IMR-90 (cell line): Measurements from ENCODE around the gene CDYL2. TPM values are rescaled to one million over a fixed set of nuclear protein-coding genes. Genes with fewer than 3 reads are reported as not detected.

Experiments used
- ATAC-seq: fragments of 200-7000 bp; cut with Tn5 transposase; 2 replicates; pipeline ENCODE4 v1.9.1; 2020; ENCODE audit warnings: low read depth, mild to moderate bottlenecking, moderate library complexity
- BruUV-seq: library from RNA; stranded (reverse); fragments of 400-500 nt; replicated peaks from 2 replicates; lab custom pipeline; 2021; lab: Mats Ljungman, UMichigan
- CTCF ChIA-PET: fragments of 300-600 bp; formaldehyde crosslinking; extraction: SDS; loops from one replicate; lab custom pipeline; 2021; ENCODE audit warnings: antibody characterized with exemption; lab: Yijun Ruan, JAX
- POLR2A ChIA-PET: fragments of 300-600 bp; sonication (Branson Sonifier 250); formaldehyde crosslinking; loops from one replicate; lab custom pipeline; 2022; ENCODE audit warnings: antibody characterized with exemption; ENCODE audit not compliant: unreplicated experiment; lab: Charles Lee
- DNase-seq: peaks from one replicate; pipeline ENCODE4 v3.0.0; 2013
- H2AFZ ChIP-seq: replicated peaks from 2 replicates; pipeline ENCODE3; 2013; ENCODE audit warnings: low read length, mild to moderate bottlenecking; ENCODE audit not compliant: poor library complexity
- H2AK5ac ChIP-seq: 2 replicates; pipeline ENCODE4 v1.6.1; 2013; ENCODE audit warnings: low read depth, low read length, inconsistent platforms
- H2AK9ac ChIP-seq: replicated peaks from 2 replicates; pipeline ENCODE3; 2013; ENCODE audit warnings: mild to moderate bottlenecking, low read depth, low read length, moderate library complexity; ENCODE audit not compliant: poor library complexity
- H2BK120ac ChIP-seq: 2 replicates; pipeline ENCODE4 v1.6.1; 2013; ENCODE audit warnings: low read depth, low read length, inconsistent platforms
- H2BK15ac ChIP-seq: 3 replicates; pipeline ENCODE4 v1.6.1; 2013; ENCODE audit warnings: low read depth, low read length, inconsistent platforms
- H2BK20ac ChIP-seq: 2 replicates; pipeline ENCODE4 v1.6.1; 2013; ENCODE audit warnings: low read depth, mild to moderate bottlenecking, inconsistent platforms, low read length, moderate library complexity
- H2BK5ac ChIP-seq: 2 replicates; pipeline ENCODE4 v1.6.1; 2013; ENCODE audit warnings: mild to moderate bottlenecking, low read depth, low read length, inconsistent platforms; ENCODE audit not compliant: poor library complexity, severe bottlenecking
- H3K14ac ChIP-seq: replicated peaks from 2 replicates; pipeline ENCODE4 v1.6.1; 2013; ENCODE audit warnings: low read depth, low read length, inconsistent platforms
- H3K18ac ChIP-seq: 2 replicates; pipeline ENCODE4 v1.6.1; 2013; ENCODE audit warnings: low read depth, low read length, control low read depth
- H3K23ac ChIP-seq: 2 replicates; pipeline ENCODE4 v1.6.1; 2013; ENCODE audit warnings: low read depth, low read length, inconsistent platforms
- H3K27ac ChIP-seq: 2 replicates; pipeline ENCODE4 v1.5.1; 2013; ENCODE audit warnings: mild to moderate bottlenecking, control low read depth, low read length; ENCODE audit not compliant: insufficient read depth
- H3K27me3 ChIP-seq: 2 replicates; pipeline ENCODE4 v1.6.1; 2013; ENCODE audit warnings: low read length; ENCODE audit not compliant: control insufficient read depth, insufficient read depth
- H3K36me3 ChIP-seq: 2 replicates; pipeline ENCODE4 v1.6.1; 2013; ENCODE audit warnings: low read length, mixed read lengths; ENCODE audit not compliant: control insufficient read depth, insufficient read depth
- H3K4ac ChIP-seq: 2 replicates; pipeline ENCODE4 v1.6.1; 2013; ENCODE audit warnings: low read depth, low read length, inconsistent platforms
- H3K4me1 ChIP-seq: 2 replicates; pipeline ENCODE4 v1.6.1; 2013; ENCODE audit warnings: low read length, mixed read lengths; ENCODE audit not compliant: control insufficient read depth, insufficient read depth
- H3K4me2 ChIP-seq: 2 replicates; pipeline ENCODE4 v1.6.1; 2013; ENCODE audit warnings: low read depth, mild to moderate bottlenecking, control low read depth, low read length, moderate library complexity
- H3K4me3 ChIP-seq: 2 replicates; pipeline ENCODE4 v1.5.1; 2013; ENCODE audit warnings: low read depth, mild to moderate bottlenecking, control low read depth, low read length, moderate library complexity; ENCODE audit not compliant: insufficient read depth
- H3K56ac ChIP-seq: 2 replicates; pipeline ENCODE4 v1.6.1; 2013; ENCODE audit warnings: low read length, inconsistent platforms; ENCODE audit not compliant: insufficient read depth; ENCODE audit errors: extremely low read depth
- H3K79me1 ChIP-seq, 2 experiments: 2 replicates each; pipeline ENCODE4 v1.6.1; 2013; ENCODE audit warnings: low read length in 2 of 2, inconsistent platforms in 1 of 2, low read depth in 1 of 2
- H3K9ac ChIP-seq: 2 replicates; pipeline ENCODE4 v1.6.1; 2013; ENCODE audit warnings: low read depth, low read length, control low read depth
- H3K9me1 ChIP-seq: 2 replicates; pipeline ENCODE4 v1.6.1; 2013; ENCODE audit warnings: low read length, inconsistent platforms; ENCODE audit not compliant: insufficient read depth
- H3K9me3 ChIP-seq: 2 replicates; pipeline ENCODE4 v1.6.1; 2013; ENCODE audit warnings: low read length; ENCODE audit not compliant: control insufficient read depth, insufficient read depth
- H4K20me1 ChIP-seq: 2 replicates; pipeline ENCODE4 v1.6.1; 2013; ENCODE audit warnings: low read length, inconsistent platforms; ENCODE audit not compliant: insufficient read depth
- H4K5ac ChIP-seq: 2 replicates; pipeline ENCODE4 v1.6.1; 2013; ENCODE audit warnings: mild to moderate bottlenecking, low read depth, low read length, control low read depth
- H4K8ac ChIP-seq, 2 experiments: 2 replicates each; pipeline ENCODE4 v1.6.1; 2013; ENCODE audit warnings: low read depth in 2 of 2, low read length in 2 of 2, control low read depth in 1 of 2, inconsistent platforms in 1 of 2
- H4K91ac ChIP-seq: 2 replicates; pipeline ENCODE4 v1.6.1; 2013; ENCODE audit warnings: low read depth, low read length, inconsistent platforms; ENCODE audit not compliant: insufficient read depth
- CEBPB ChIP-seq: IDR thresholded peaks from 2 replicates; pipeline ENCODE4 v1.6.1; 2012; ENCODE audit warnings: low read depth, low read length, improper control_type of control experiment
- CTCF ChIP-seq: conservative IDR thresholded peaks from 2 replicates; pipeline ENCODE4 v1.5.1; 2012; ENCODE audit warnings: mild to moderate bottlenecking, low read depth, low read length, improper control_type of control experiment
- MAZ ChIP-seq: IDR thresholded peaks from 2 replicates; pipeline ENCODE4 v1.6.1; 2012; ENCODE audit warnings: low read depth, mild to moderate bottlenecking, low read length, improper control_type of control experiment, moderate library complexity, borderline replicate concordance
- NFE2L2 ChIP-seq: fragments of 150-350 bp; IDR thresholded peaks from 2 replicates; pipeline ENCODE4 v1.6.1; 2016; ENCODE audit warnings: low read depth, mild to moderate bottlenecking, low read length
- WGBS, 2 experiments: methylation state at CpG; one replicate each; pipeline versions ENCODE4 v1.1.5 to v1.1.7; 2013; ENCODE audit warnings: missing lambda C conversion rate in 2 of 2; ENCODE audit not compliant: insufficient read length in 1 of 2; ENCODE audit errors: extremely low coverage in 2 of 2; 5-methylcytosine and 5-hydroxymethylcytosine counted together
- dilution Hi-C: fragments of 300-500 bp; cut with HindIII; formaldehyde crosslinking; loops from one replicate; pipeline ENCODE4 v1.14.3; 2018; ENCODE audit warnings: low sequenced_read_pairs; ENCODE audit not compliant: unreplicated experiment
- in situ Hi-C: fragments of 300-500 bp; cut with MboI; formaldehyde crosslinking; loops from 3 replicates; pipeline ENCODE4 v1.14.3; 2019; ENCODE audit warnings: low sequenced_read_pairs, inconsistent platforms, mixed read lengths
- intact Hi-C: fragments of 100-400 bp; cut with micrococcal nuclease; formaldehyde crosslinking; loops from 2 replicates; pipeline ENCODE4 v1.10.0; 2022
- polyA plus RNA-seq, 3 experiments: library from polyadenylated mRNA; depleted of rRNA; stranded (reverse); fragments of >200 nt; gene quantifications; 2 replicates each; pipeline ENCODE4 v1.2.3, GENCODE V29; 2012; ENCODE audit warnings: low replicate concordance in 1 of 3
- total RNA-seq: library from RNA; depleted of rRNA; stranded (reverse); fragments of >200 nt; gene quantifications from 2 replicates; pipeline ENCODE4 v1.2.3, GENCODE V29; 2012

Gene CDYL2
- total and polyA plus RNA-seq, 2 of the 4 experiments (the other 2 are of a cell fraction), result 1.2 to 3.9 TPM

DNA sequence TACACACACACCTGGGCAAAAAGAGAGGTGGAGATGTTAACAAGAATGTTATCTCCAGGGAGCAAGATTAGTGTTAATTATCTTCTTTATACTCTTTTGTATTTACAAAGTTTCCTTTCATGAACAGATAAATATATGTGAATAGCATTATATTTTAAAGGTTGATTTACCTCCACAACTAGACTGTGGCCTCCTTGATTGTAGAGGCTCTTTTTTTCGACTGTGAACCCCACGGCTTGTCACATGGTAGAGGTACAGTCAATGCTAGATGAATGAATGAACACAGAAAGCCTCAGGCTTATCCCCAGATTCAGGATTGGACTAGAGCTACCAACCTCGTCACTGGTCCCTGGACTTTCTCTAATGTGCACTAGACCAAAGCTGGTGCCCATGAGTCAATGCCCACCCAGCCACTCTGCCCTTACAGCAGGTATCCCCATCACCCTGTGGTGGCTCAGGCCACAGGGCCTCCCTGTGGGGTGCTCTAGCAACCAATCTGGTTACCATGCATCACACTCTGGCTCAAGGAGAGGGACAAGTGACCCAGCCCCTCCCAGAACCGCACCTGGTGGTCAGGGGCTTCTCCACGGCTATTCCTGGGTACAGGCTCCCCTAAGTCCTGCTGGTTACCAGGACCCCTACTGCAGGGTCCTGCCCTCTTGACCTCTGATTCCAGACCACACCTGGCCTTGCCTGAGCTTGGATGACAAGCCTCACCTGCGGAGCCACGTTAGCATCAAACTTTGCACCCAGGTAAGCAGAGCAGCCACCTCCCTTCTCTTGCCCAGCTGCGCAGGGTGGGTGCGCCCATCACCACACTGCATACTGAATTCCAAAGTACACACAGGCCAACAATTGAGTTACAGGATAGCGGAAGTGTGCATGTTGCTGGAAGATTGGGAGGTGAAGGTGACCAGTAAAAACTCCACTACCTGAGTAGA, 101.0 kb downstream of the CDYL2 start:
- WGBS, 2 experiments, result 20% methylated on average over 1 of the region's 10 CpGs; no CpG with 5 or more reads in 1 of the 2 experiments
- no TSS peak for BruUV-seq
- dilution Hi-C loops, result no loop called here

More for the DNA sequence above, 101.0 kb downstream of the CDYL2 start:
- intact Hi-C loops (no loop called here), in situ Hi-C loops (no loop called here)
- Histone ChIP-seq H3K4me2 (no peak overlapping the region), H2BK5ac (no peak overlapping the region), H3K14ac (no peak overlapping the region), H3K9me3 (no peaks in the 10 kb centered on the region; the same call in 1 of the 2 replicates), H4K5ac (no peak overlapping the region), H2BK15ac (no peak overlapping the region), H2BK120ac (no peak overlapping the region), H2AFZ (no peak overlapping the region), H3K23ac (no peak overlapping the region), H3K4ac (no peak overlapping the region), H3K9me1 (no peaks in the 10 kb centered on the region; the same call in 1 of the 2 replicates), H3K27ac (no peak overlapping the region), H3K4me1 (no peaks in the 10 kb centered on the region), H3K36me3 (no peaks in the 10 kb centered on the region), H4K91ac (no peak overlapping the region), H4K8ac (no peak overlapping the region), H4K20me1 (no peaks in the 10 kb centered on the region), H3K4me3 (no peak overlapping the region), H2AK5ac (no peak overlapping the region), H3K18ac (no peak overlapping the region), H3K79me1 (no peaks in the 10 kb centered on the region; a peak in 1 of 4 replicates), H3K9ac (no peak overlapping the region), H2AK9ac (no peak overlapping the region), H3K56ac (no peak overlapping the region), H3K27me3 (no peaks in the 10 kb centered on the region), H2BK20ac (no peak overlapping the region)
- POLR2A ChIA-PET, result no interaction called here
- TF ChIP-seq NFE2L2, result no peak
- TF ChIP-seq MAZ, result no peak
- no peak for TF ChIP-seq CTCF
- TF ChIP-seq CEBPB, result no peak
- CTCF ChIA-PET, result no interaction called here
- no peak for ATAC-seq
- DNase-seq, result no peak
